ENCODE results near the gene ATR. TPM values are rescaled to one million over a fixed set of nuclear protein-coding genes. Genes with fewer than 3 reads are reported as not detected.
"Not testable (repeated sequence)": the region's sequence is repeated elsewhere in the genome, so short reads cannot be mapped to it uniquely, and the experiment has no call there.

ATR gene
- polyA plus RNA-seq, 1 experiment = 6.0 TPM

- POLR2A ChIA-PET = no interaction called here
- CTCF ChIA-PET = no interaction called here
- H3K36me3 ChIP-seq (ENCODE audit: control insufficient read depth, insufficient read depth, low read length) = peaks cover 2% of the 10 kb centered on the region; the same call in 1 of the 2 replicates
- no peaks in the 10 kb centered on the region for H3K27me3 ChIP-seq (ENCODE audit: control insufficient read depth, insufficient read depth, low read length)
- no peak for DNase-seq (ENCODE audit: low read depth)
- no peak for TF ChIP-seq CTCF (IDR thresholded peaks at IDR 0.05; ENCODE audit: insufficient read depth, low read depth, low read length)
- no peak overlapping the region for H3K4me3 ChIP-seq (ENCODE audit: low read depth, low read length)
Measured at GRCh38 chr3:142568393-142569017, 10.0 kb downstream of the ATR start.

- TF ChIP-seq CTCF (IDR thresholded peaks at IDR 0.05; ENCODE audit: insufficient read depth, low read depth, low read length) = no peak
- Histone ChIP-seq H3K4me3 (ENCODE audit: low read depth, low read length) (no peak overlapping the region), H3K27me3 (ENCODE audit: control insufficient read depth, insufficient read depth, low read length) (no peaks in the 10 kb centered on the region), H3K36me3 (ENCODE audit: control insufficient read depth, insufficient read depth, low read length) (peaks cover 2% of the 10 kb centered on the region)
- CTCF ChIA-PET = interaction anchor here (0.6 kb wide), 1 partner anchor 209 kb away, joined by 4 read pairs; no protein-coding TSS in a partner anchor
- no peak for DNase-seq (ENCODE audit: low read depth)
- POLR2A ChIA-PET = no interaction called here
Measured at GRCh38 chr3:142566096-142566495, 12.4 kb downstream of the ATR start.

GRCh38 chr3:142563496-142563997, 15.0 kb downstream of the ATR start:
- TF ChIP-seq CTCF (IDR thresholded peaks at IDR 0.05; ENCODE audit: insufficient read depth, low read depth, low read length) = no peak
- CTCF ChIA-PET = no interaction called here

GRCh38 chr3:142560118-142560517, 18.4 kb downstream of the ATR start:
- TF ChIP-seq CTCF (IDR thresholded peaks at IDR 0.05; ENCODE audit: insufficient read depth, low read depth, low read length) = no peak
- DNase-seq (ENCODE audit: low read depth) = no peak
- Histone ChIP-seq H3K36me3 (ENCODE audit: control insufficient read depth, insufficient read depth, low read length) (peaks cover 2% of the 10 kb centered on the region), H3K4me3 (ENCODE audit: low read depth, low read length) (no peak overlapping the region), H3K27me3 (ENCODE audit: control insufficient read depth, insufficient read depth, low read length) (no peaks in the 10 kb centered on the region)
- POLR2A ChIA-PET = no interaction called here
- CTCF ChIA-PET = no interaction called here

More at GRCh38 chr3:142563496-142563997, 15.0 kb downstream of the ATR start:
- no peak for DNase-seq (ENCODE audit: low read depth)
- Histone ChIP-seq H3K36me3 (ENCODE audit: control insufficient read depth, insufficient read depth, low read length) (peaks cover 2% of the 10 kb centered on the region), H3K27me3 (ENCODE audit: control insufficient read depth, insufficient read depth, low read length) (no peaks in the 10 kb centered on the region), H3K4me3 (ENCODE audit: low read depth, low read length) (no peak overlapping the region)
- POLR2A ChIA-PET = no interaction called here

GRCh38 chr3:142553741-142554140, 24.8 kb downstream of the ATR start:
- CTCF ChIA-PET = interaction anchor here (0.6 to 1.4 kb wide), 3 partner anchors 9 to 187 kb away, joined by 3 to 4 read pairs (median 3); no protein-coding TSS in a partner anchor

GRCh38 chr3:142552579-142552978, 26.0 kb downstream of the ATR start:
- CTCF ChIA-PET = interaction anchor here (0.6 to 1.4 kb wide), 2 partner anchors 10 to 900 kb away, joined by 3 read pairs; no protein-coding TSS in a partner anchor

More at GRCh38 chr3:142553741-142554140, 24.8 kb downstream of the ATR start:
- POLR2A ChIA-PET = no interaction called here
- no peak for TF ChIP-seq CTCF (IDR thresholded peaks at IDR 0.05; ENCODE audit: insufficient read depth, low read depth, low read length)
- Histone ChIP-seq H3K4me3 (ENCODE audit: low read depth, low read length) (no peak overlapping the region), H3K36me3 (ENCODE audit: control insufficient read depth, insufficient read depth, low read length) (peaks cover 2% of the 10 kb centered on the region; the same call in 1 of the 2 replicates), H3K27me3 (ENCODE audit: control insufficient read depth, insufficient read depth, low read length) (no peaks in the 10 kb centered on the region)
- no peak for DNase-seq (ENCODE audit: low read depth)

More at GRCh38 chr3:142552579-142552978, 26.0 kb downstream of the ATR start:
- DNase-seq (ENCODE audit: low read depth); H3K4me3 ChIP-seq (ENCODE audit: low read depth, low read length); H3K36me3 ChIP-seq (ENCODE audit: control insufficient read depth, insufficient read depth, low read length); H3K27me3 ChIP-seq (ENCODE audit: control insufficient read depth, insufficient read depth, low read length); POLR2A ChIA-PET: not testable (repeated sequence)

Data from BJ (cell line).